Endothelial cell of umbilical vein (primary cell): ENCODE measurements around the gene HACD3.
"Not testable (repeated sequence)": the region's sequence is repeated elsewhere in the genome, so short reads cannot be mapped to it uniquely, and the experiment has no call there.

Experiments used
- CTCF ChIP-seq, 2 donors: IDR thresholded peaks; 1 replicate in 1 of 2; 2 replicates in 1 of 2; pipeline ENCODE4 v1.5.1; 2011; ENCODE audit warnings: low read length in 2 of 2, mild to moderate bottlenecking in 2 of 2, moderate library complexity in 2 of 2, control low read depth in 1 of 2, inconsistent platforms in 1 of 2, low read depth in 1 of 2; ENCODE audit not compliant: insufficient read depth in 1 of 2; ENCODE audit errors: extremely low read depth in 1 of 2
- JUN ChIP-seq: IDR thresholded peaks from 2 replicates; pipeline ENCODE4 v1.6.1; 2011; ENCODE audit warnings: borderline replicate concordance, low read depth; ENCODE audit not compliant: insufficient read length, insufficient read depth
- POLR2A ChIP-seq: IDR thresholded peaks from 2 replicates; pipeline ENCODE4 v1.6.1; 2012; ENCODE audit warnings: low read depth, mild to moderate bottlenecking, control low read depth, low read length
- POLR2AphosphoS5 ChIP-seq: IDR thresholded peaks from 2 replicates; pipeline ENCODE4 v1.6.1; 2012; ENCODE audit warnings: low read depth, mild to moderate bottlenecking, control low read depth, low read length, moderate library complexity; ENCODE audit not compliant: insufficient read depth

GRCh38 chr15:65615887-65616286 lies 85.6 kb downstream of the HACD3 start:
- not testable (repeated sequence) for TF ChIP-seq POLR2A; CTCF (IDR thresholded peaks at IDR 0.05; ENCODE audit: extremely low read depth in 1 of 2, insufficient read depth in 1 of 2, low read depth in 1 of 2, low read length in 2 of 2); JUN; POLR2AphosphoS5
